Immature natural killer cell (primary cell): ENCODE results near the gene ORMDL3. TPM values are rescaled to one million over a fixed set of nuclear protein-coding genes. Genes with fewer than 3 reads are reported as not detected.
A peak's percentile ranks its signal among the peaks of the same experiment; 100 is the strongest.

Experiments used
- DNase-seq, 3 donors: peaks; one replicate each; pipeline ENCODE4 v3.0.0; 2022; ENCODE audit warnings: mixed read lengths in 1 of 3
- H3K27ac Mint-ChIP-seq, 6 donors: one replicate each; pipeline ENCODE4 v1.8.0; 2020; ENCODE audit warnings: mixed read lengths in 6 of 6, mild to moderate bottlenecking in 5 of 6, inconsistent platforms in 4 of 6, moderate library complexity in 3 of 6
- H3K27me3 Mint-ChIP-seq, 3 donors: one replicate each; pipeline ENCODE4 v1.8.0; 2020 to 2021; ENCODE audit warnings: low read depth in 3 of 3, mild to moderate bottlenecking in 3 of 3, mixed read lengths in 3 of 3, moderate library complexity in 3 of 3, inconsistent platforms in 1 of 3
- H3K36me3 Mint-ChIP-seq, 3 donors: one replicate each; pipeline ENCODE4 v1.8.0; 2020; ENCODE audit warnings: mixed read lengths in 3 of 3, inconsistent platforms in 2 of 3, mild to moderate bottlenecking in 2 of 3
- H3K4me1 Mint-ChIP-seq, 2 donors: one replicate each; pipeline ENCODE4 v1.8.0; 2020; ENCODE audit warnings: inconsistent platforms in 2 of 2, mild to moderate bottlenecking in 2 of 2, mixed read lengths in 2 of 2, moderate library complexity in 1 of 2
- H3K4me3 Mint-ChIP-seq, 5 donors: one replicate each; pipeline ENCODE4 v1.8.0; 2020; ENCODE audit warnings: mild to moderate bottlenecking in 5 of 5, mixed read lengths in 5 of 5, inconsistent platforms in 3 of 5, moderate library complexity in 3 of 5
- H3K9me3 Mint-ChIP-seq, 6 donors: one replicate each; pipeline ENCODE4 v1.8.0; 2020; ENCODE audit warnings: mild to moderate bottlenecking in 6 of 6, mixed read lengths in 6 of 6, inconsistent platforms in 4 of 6, moderate library complexity in 3 of 6
- polyA plus RNA-seq, 3 donors: library from polyadenylated mRNA; unstranded; fragments of 300-500 nt; fragmentation: Illumina TruSeq; gene quantifications; one replicate each; pipeline ENCODE4 v1.2.3, GENCODE V29; 2021

The ORMDL3 gene
- polyA plus RNA-seq = 100 to 1,000 TPM in 1 of 3 donors, 10 to 100 TPM in 2; 44.1 to 154 (median 63.8) TPM

DNA sequence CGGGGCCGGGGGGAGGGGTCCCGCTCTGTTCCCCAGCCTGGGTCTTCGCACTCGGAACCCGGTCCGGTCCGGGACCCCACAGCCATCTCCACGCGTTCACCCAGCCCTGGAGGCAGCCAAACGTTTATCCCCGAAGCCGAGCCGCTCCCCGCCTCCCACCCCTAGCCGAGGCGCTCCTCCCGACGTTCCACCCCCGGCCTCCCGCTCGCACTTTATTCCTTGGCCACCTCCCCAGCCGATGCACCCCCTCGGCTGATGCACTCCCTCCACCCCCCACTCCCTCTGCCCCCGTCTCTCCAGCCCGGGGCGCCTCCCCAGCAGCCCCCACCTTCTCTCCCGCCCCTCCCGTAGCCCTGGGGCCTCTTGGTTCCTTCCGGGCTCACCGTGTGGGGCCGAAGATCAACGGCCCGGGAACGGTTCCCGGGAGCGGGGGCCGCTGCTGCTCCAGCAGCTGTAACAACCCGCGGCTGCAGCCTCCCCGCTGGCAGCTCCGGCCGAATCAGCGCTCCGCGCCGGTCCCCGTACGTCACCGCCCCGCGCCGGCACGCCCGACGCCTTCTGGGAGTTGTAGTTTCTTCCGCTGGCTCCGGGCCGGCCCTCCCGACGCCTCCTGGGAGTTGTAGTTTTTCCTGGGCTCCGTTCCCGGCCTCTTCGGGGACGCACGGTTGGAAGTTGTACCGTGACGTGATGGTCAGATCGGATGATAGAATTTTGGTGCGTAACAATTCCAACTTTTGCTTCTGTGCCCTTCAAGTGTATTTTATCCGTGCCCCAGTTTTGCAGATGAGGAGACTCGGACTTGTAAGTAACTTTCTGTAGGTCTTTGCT is at the start of gene ORMDL3, which contains the start of gene LRRC3C:
Gene ORMDL3, minus strand, starts transcription at position 501 of the 828 bp plus-strand sequence. CDS start 3,398 bp downstream, outside the sequence.
Gene LRRC3C, plus strand, starts transcription at position 632 of the 828 bp plus-strand sequence. CDS start 13,792 bp downstream, outside the sequence.
- H3K4me1 Mint-ChIP-seq = peaks cover 39 to 46% of the 10 kb centered on the region in 2 donors

GRCh38 chr17:39975801-39976200 is 48.4 kb upstream of the ORMDL3 start:
- peaks cover 5 to 13% (median 11%) of the 10 kb centered on the region in 3 donors for H3K27me3 Mint-ChIP-seq
- no peak for DNase-seq

More for the DNA sequence above, at the start of gene ORMDL3, which contains the start of gene LRRC3C:
- no peaks in the 10 kb centered on the region for H3K9me3 Mint-ChIP-seq
- peaks cover 0 to 2% (median 0%) of the 10 kb centered on the region in 3 donors for H3K27me3 Mint-ChIP-seq
- peak; percentile 89 to 90 (median 90) for DNase-seq
- peak within 1 kb of the TSS; percentile 86 to 97 (median 94) for H3K4me3 Mint-ChIP-seq
- H3K36me3 Mint-ChIP-seq = peaks cover 0 to 7% (median 3%) of the 10 kb centered on the region in 3 donors
- H3K27ac Mint-ChIP-seq = peak within 1 kb of the TSS; percentile 86 to 97 (median 92)

GRCh38 chr17:39974433-39974832 is 47.0 kb upstream of the ORMDL3 start:
- Mint-ChIP-seq H3K9me3 (no peaks in the 10 kb centered on the region), H3K4me1 (peaks cover 4 to 6% of the 10 kb centered on the region in 2 donors), H3K4me3 (no peak overlapping the region), H3K27ac (no peak overlapping the region), H3K27me3 (peaks cover 5 to 12% (median 10%) of the 10 kb centered on the region in 3 donors), H3K36me3 (no peaks in the 10 kb centered on the region)
- no peak for DNase-seq

More at GRCh38 chr17:39975801-39976200, 48.4 kb upstream of the ORMDL3 start:
- Mint-ChIP-seq H3K4me1 (peaks cover 15 to 16% of the 10 kb centered on the region in 2 donors), H3K9me3 (no peaks in the 10 kb centered on the region), H3K36me3 (no peaks in the 10 kb centered on the region), H3K4me3 (no peak overlapping the region), H3K27ac (no peak overlapping the region)

DNA sequence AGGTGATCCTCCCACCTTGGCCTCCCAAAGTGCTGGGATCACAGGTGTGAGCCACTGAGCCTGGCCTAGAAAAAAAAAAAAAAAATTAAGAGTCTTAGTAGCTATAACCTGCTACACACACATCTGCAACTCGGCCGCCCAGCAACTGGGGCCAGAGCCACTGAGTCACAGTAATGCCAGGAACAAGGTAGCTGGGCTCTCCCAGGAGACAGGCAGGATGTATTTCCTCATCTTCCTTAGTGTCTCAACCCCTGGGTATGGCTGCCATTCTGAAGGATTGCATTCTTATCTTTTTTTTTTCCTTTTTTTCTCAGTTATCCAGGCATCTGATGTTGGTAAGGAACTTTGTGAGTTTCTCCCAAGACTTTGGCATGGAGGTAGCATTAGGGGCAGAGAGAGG is 46.1 kb upstream of the ORMDL3 start:
- Mint-ChIP-seq H3K27me3 (peaks cover 7 to 15% (median 8%) of the 10 kb centered on the region in 3 donors), H3K4me3 (no peak overlapping the region), H3K4me1 (peaks cover 0 to 5% of the 10 kb centered on the region in 2 donors), H3K9me3 (no peaks in the 10 kb centered on the region), H3K36me3 (no peaks in the 10 kb centered on the region), H3K27ac (no peak overlapping the region)
- no peak for DNase-seq

DNA sequence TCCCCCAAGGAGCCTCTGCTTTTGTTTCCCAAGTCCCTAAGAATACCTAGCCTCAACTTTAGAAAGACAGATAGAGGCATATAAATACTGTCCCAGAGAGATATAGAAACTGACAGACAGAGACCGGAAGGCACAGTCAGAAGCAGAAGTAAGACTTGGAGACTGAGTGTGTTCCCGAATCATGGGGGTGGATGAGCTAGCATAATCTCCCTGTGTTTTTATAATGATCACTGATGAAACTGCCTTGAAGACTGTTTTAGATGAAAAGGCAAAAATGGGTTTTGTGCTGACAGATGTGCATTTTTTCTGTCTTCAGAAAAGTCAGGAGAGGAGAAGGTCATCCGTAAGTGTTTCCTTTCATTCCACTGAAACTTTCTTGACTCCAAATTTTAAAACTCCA is 44.9 kb upstream of the ORMDL3 start:
- peaks cover 8 to 14% (median 9%) of the 10 kb centered on the region in 3 donors for H3K27me3 Mint-ChIP-seq
- peak overlapping the region in 1 of 6 donors; percentile 7 for H3K27ac Mint-ChIP-seq
- DNase-seq = no peak
- H3K9me3 Mint-ChIP-seq = no peaks in the 10 kb centered on the region
- no peak overlapping the region for H3K4me3 Mint-ChIP-seq
- no peaks in the 10 kb centered on the region for H3K36me3 Mint-ChIP-seq
- peaks cover 0 to 9% of the 10 kb centered on the region in 2 donors for H3K4me1 Mint-ChIP-seq

DNA sequence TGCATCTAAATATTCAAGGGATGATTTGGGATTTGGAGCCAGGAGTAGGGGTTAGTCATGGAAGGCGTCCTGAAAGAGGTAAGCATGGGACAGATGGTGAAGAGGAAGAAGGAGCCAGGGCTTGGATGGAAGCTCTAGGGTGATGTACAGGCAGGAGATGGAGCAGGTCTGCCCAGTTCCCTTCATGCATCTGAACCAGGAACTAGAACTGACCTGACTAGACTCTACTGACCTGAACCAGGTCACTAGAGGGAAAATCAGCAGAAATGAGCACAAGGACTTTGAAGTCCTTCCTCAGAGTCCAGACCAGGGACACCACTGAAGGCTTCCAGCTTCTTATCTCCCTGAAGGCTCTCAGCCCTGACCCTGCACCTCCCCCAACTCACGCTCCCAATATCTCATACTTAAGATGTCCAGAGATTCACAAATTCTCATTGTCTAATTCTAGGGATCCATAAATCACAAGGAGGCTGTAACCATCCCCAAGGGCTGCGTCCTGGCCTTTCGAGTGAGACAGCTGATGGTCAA is 43.7 kb upstream of the ORMDL3 start:
- H3K9me3 Mint-ChIP-seq = no peaks in the 10 kb centered on the region
- H3K4me3 Mint-ChIP-seq = no peak overlapping the region
- peaks cover 8 to 12% (median 11%) of the 10 kb centered on the region in 3 donors for H3K27me3 Mint-ChIP-seq
- no peaks in the 10 kb centered on the region for H3K36me3 Mint-ChIP-seq
- no peak overlapping the region for H3K27ac Mint-ChIP-seq
- DNase-seq = no peak
- peaks cover 0 to 20% of the 10 kb centered on the region in 2 donors for H3K4me1 Mint-ChIP-seq

- Mint-ChIP-seq H3K4me3 (no peak overlapping the region), H3K4me1 (peaks cover 0 to 27% of the 10 kb centered on the region in 2 donors), H3K27ac (no peak overlapping the region), H3K27me3 (peaks cover 6 to 12% (median 11%) of the 10 kb centered on the region in 3 donors), H3K9me3 (no peaks in the 10 kb centered on the region), H3K36me3 (no peaks in the 10 kb centered on the region)
- no peak for DNase-seq
Measured at GRCh38 chr17:39970157-39970692, 42.8 kb upstream of the ORMDL3 start.

DNA sequence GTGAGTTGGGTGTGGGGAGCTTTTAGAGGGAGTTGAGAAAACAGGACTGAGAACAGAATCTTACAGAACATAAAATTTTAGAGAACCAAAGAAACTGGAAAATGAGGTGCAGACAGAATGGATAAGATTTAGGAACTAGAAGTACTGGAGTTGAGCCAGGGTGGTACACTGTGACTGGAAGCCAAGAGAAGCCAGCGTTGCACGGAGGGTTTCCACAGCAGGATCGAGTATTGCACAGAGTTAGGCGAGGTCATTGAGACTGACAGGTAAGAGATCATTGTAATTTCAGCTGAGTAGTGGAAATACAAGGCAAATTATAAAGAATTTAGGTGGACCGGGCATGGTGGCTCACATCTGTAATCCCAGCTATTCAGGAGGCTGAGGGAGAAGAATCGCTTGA is 42.0 kb upstream of the ORMDL3 start:
- H3K27me3 Mint-ChIP-seq = peaks cover 6 to 14% (median 11%) of the 10 kb centered on the region in 3 donors
- no peak overlapping the region for H3K4me3 Mint-ChIP-seq
- no peak for DNase-seq
- H3K36me3 Mint-ChIP-seq = no peaks in the 10 kb centered on the region
- H3K27ac Mint-ChIP-seq = peak overlapping the region in 1 of 6 donors; percentile 9
- H3K4me1 Mint-ChIP-seq = peaks cover 0 to 27% of the 10 kb centered on the region in 2 donors
- no peaks in the 10 kb centered on the region for H3K9me3 Mint-ChIP-seq

DNA sequence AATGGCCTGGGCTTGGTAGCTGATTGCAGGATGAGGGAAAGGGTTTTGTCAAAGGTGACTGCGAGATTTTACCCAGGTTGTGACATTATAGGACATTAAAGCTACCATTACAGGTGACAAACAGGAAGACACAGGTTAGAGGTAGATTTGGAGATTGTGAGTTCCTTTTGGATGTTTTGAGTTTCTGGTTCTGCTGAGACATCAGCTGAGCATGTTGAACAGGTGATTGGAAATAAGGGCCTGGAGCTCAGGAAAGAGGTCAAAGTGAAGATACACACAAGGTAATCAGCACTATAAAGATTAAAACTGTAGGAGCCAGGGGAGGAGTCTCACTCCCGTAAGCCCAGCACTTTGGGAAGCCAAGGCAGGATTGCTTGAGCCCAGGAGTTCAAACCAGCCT is 41.4 kb upstream of the ORMDL3 start:
- H3K9me3 Mint-ChIP-seq = no peaks in the 10 kb centered on the region
- H3K27ac Mint-ChIP-seq = peak overlapping the region in 1 of 6 donors; percentile 54
- H3K27me3 Mint-ChIP-seq = peaks cover 6 to 14% (median 13%) of the 10 kb centered on the region in 3 donors
- no peaks in the 10 kb centered on the region for H3K36me3 Mint-ChIP-seq
- peak overlapping the region in 1 of 5 donors; percentile 7 for H3K4me3 Mint-ChIP-seq
- H3K4me1 Mint-ChIP-seq = peaks cover 0 to 30% of the 10 kb centered on the region in 2 donors
- no peak for DNase-seq

DNA sequence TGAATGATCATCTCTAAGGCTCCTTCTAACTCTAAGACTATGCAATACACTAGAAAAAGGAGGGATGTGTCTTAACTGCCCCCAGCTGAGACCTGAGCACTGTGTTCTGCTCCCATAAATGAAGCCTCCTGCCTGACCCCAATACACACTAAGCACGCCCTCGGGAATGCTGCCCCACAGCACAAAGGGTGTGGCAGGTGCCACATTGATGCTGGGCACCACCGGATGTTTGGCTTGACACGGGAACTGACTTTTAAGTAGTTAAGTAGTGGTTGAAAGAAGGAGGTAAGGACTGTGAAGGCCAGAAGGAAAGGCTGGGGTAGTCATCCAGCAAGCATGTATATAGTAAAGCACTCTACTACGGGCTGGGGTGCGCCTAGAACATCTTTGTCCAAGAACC is 39.4 kb upstream of the ORMDL3 start:
- Mint-ChIP-seq H3K9me3 (no peaks in the 10 kb centered on the region), H3K27ac (peak overlapping the region in 4 of 6 donors; percentile 62 to 90 (median 71)), H3K4me3 (peak overlapping the region in 3 of 5 donors; percentile 41 to 78 (median 69))

DNA sequence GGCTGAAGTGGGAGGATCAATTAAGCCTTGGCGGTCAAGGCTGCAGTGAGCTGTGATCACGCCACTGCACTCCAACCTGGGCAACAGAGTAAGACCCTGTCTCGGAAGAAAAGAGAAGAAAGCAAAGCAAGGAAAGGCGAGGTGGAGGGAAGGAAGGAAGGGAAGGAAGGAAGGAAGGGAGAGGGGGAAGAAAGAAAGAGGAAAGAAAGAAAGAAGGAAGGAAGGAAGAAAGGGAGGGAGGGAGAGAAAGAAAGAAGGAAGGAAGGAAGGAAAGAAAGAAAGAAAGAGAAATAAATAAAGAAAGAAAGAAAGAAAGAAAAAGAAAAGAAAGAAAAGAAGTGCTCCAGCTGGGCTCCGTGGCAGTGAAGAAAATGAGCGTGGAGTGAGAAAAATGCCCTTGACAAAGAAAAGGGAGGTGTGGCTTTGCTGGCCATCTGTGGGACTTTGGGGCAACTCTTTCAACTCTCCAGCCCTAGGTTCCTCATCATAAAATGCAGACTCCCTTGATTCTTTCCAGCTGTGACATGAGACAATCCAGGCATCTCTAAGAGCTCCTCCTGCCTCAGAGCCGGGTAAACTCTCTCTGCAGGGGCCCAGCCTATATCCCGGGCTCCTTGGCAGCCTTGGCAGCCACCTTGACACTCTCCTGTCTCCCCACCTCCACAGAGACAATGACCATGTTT is 37.8 kb upstream of the ORMDL3 start:
- no peak for DNase-seq
- Mint-ChIP-seq H3K36me3 (no peaks in the 10 kb centered on the region), H3K4me3 (no peak overlapping the region), H3K9me3 (no peaks in the 10 kb centered on the region), H3K27ac (peak overlapping the region in 1 of 6 donors; percentile 81), H3K27me3 (peaks cover 8 to 13% (median 8%) of the 10 kb centered on the region in 3 donors), H3K4me1 (peaks cover 0 to 39% of the 10 kb centered on the region in 2 donors)

More for the DNA sequence above, 39.4 kb upstream of the ORMDL3 start:
- H3K36me3 Mint-ChIP-seq = no peaks in the 10 kb centered on the region
- H3K27me3 Mint-ChIP-seq = peaks cover 6 to 14% (median 13%) of the 10 kb centered on the region in 3 donors
- H3K4me1 Mint-ChIP-seq = peaks cover 0 to 37% of the 10 kb centered on the region in 2 donors
- peak in 1 of 3 donors; percentile 16 for DNase-seq

DNA sequence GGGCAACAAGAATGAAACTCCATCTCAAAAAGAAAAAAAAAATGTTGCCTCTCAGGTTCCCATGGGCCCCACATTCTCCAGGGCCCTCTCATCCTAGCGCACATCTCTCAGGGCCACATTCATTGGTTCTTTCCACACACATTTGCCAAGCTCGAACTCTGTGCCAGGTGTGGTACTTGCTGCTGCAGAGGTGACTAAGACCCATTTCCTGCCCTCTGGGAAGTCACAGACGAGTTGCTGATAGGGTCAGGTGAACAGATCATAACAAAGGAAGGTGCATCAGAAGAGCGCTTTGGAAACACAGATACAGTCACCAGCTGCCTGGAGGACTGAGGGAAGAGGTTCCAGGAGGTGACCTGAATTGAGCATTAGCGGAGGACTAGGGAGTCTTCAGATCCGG is 36.4 kb upstream of the ORMDL3 start:
- no peak for DNase-seq

GRCh38 chr17:39962642-39963220 is 35.3 kb upstream of the ORMDL3 start, which contains the start of gene GSDMA:
Gene GSDMA (plus strand): TSS chr17:39963004. CDS start chr17:39965688, 2,684 bp downstream.
- H3K27ac Mint-ChIP-seq = peak within 1 kb of the TSS in 3 of 6 donors; percentile 6 to 91 (median 75)
- no peaks in the 10 kb centered on the region for H3K36me3 Mint-ChIP-seq
- peak within 1 kb of the TSS in 1 of 5 donors; percentile 55 for H3K4me3 Mint-ChIP-seq
- no peak for DNase-seq
- H3K4me1 Mint-ChIP-seq = peaks cover 7 to 39% of the 10 kb centered on the region in 2 donors
- H3K9me3 Mint-ChIP-seq = no peaks in the 10 kb centered on the region
- H3K27me3 Mint-ChIP-seq = peaks cover 5 to 9% (median 6%) of the 10 kb centered on the region in 3 donors

More for the DNA sequence above, 36.4 kb upstream of the ORMDL3 start:
- Mint-ChIP-seq H3K4me1 (peaks cover 5 to 42% of the 10 kb centered on the region in 2 donors), H3K4me3 (no peak overlapping the region), H3K36me3 (no peaks in the 10 kb centered on the region), H3K27me3 (peaks cover 6 to 13% (median 8%) of the 10 kb centered on the region in 3 donors), H3K9me3 (no peaks in the 10 kb centered on the region), H3K27ac (peak overlapping the region in 3 of 6 donors; percentile 6 to 91 (median 75))
